NCI-H526 (cell line): ENCODE measurements around the gene POMT1.
A peak's percentile ranks its signal among the peaks of the same experiment; 100 is the strongest.
"Not testable (repeated sequence)": the region's sequence is repeated elsewhere in the genome, so short reads cannot be mapped to it uniquely, and the experiment has no call there.

ENCODE experiments used
- DNase-seq, 2 experiments: peaks; one replicate each; lab custom pipeline; 2025; lab: John Stamatoyannopoulos, UW

POMT1 gene

DNA sequence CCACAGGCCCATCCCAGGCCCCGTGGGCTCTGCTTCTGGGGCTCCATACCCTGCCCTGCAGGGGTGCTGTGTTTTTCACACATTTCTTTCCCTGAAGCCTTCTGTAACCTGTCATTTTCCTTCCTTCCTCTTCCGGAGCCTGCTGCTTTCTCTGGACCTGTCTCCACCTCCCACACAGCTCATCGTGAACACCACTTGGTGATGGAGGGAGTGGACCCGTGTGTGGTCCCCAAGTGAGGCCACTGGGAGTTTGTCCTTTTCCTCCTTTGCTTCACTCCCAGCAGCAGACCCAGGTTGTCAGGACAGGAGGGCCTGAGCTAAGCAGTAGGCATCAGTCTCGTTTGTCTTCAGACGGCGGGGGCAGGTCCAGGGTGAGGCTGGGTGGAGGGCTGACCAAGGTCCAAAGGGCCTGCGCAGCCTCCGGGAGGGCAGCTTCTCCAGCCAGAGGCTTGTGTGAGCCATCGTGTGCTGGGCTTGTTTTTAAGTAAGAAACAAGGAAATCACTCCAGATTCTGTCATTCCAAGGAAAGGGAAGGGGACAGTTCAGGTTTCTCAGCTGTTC is 5.8 kb upstream of the POMT1 start:
- no peak for DNase-seq

GRCh38 chr9:131499254-131499767 is 3.4 kb upstream of the POMT1 start:
- DNase-seq: no peak

DNA sequence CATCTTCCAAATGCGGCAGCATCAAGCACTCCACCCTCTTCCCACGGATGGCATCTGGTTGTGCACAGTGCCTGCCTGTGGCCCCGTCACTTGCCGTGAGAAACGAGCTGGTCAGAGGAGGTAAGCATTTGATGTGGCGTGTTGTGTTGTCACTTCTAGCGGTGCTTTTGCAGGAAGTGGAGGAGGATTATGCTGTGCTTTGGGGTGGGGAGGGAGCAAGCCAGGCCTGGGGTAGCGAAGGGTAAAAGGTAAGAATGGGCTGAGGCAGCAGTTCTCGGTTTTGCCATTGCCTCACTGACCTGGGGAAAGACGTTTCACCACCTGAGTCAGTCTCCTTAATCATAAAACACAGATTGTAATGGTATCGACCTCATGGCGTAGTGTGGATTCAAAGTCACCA is 2.3 kb upstream of the POMT1 start:
- DNase-seq: no peak

DNA sequence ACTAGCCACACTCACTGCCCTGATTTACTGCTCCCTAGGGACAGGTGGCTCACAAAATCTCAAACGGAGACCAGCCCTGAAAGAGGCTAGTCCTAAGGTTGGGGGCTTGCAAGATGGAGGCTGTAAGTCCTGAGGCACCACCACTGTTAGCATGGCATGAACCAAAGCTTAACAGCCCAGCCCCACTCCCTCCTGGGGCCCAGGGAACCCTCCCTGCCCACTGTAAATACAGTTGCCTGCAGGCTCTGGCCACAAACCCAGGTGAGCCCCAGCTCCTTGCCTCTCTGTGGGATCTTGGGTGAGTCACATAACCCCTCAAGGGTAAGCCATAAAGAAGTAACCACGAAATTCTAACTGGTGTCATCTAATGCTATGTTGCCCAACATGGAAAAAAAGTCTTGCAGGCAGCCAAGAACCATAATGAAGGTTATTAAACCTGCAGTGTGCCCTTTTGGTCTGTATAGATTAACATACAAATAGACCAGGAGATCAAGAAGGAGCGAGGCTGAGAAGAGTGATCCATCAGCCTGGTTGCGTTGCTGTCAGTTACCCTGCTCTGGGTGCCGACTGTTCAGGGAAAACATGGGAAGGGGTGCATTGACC is 1.7 kb upstream of the POMT1 start:
- DNase-seq: no peak

DNA sequence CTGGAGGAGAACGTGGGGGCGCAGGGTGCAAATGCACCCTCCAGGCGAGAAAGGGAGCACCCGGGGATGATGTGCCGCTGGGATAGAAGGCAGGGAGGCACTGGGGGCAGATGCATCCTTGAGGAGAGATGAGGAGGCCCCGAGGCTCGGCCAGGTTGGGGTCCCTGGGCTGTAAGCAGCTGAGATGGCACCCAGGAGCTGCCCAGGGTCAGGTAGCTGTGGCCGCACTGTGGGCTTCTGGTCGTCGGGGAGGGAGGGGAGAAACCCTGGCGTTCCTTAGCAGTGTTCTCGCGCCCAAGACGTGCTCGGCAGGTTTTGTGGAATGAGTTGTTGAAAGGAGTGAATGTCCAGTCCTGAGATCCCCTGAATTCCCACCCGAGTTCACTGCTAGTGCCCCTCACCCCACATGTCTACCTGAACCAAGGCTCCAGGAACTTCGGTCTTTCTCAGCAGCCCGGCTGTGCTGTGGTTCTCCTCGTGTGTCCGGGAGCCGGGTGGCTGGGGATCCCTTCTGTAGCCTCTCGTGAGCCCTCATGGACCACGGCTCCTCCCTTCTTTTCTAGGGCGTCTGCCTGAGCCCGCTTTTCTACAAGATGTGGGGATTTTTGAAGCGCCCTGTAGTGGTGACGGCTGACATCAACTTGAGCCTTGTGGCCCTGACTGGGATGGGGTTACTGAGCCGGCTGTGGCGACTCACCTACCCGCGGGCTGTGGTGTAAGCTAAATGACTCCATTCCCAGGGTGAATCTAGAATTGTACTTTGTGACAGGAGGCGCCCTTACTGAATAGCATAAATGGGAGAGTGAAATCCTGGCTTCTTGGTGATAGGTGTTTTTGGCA is 1.1 kb downstream of the POMT1 start:
- peak in 1 of 2 experiments; percentile 29 for DNase-seq

GRCh38 chr9:131505012-131505411 is 2.3 kb downstream of the POMT1 start:
- no peak for DNase-seq

DNA sequence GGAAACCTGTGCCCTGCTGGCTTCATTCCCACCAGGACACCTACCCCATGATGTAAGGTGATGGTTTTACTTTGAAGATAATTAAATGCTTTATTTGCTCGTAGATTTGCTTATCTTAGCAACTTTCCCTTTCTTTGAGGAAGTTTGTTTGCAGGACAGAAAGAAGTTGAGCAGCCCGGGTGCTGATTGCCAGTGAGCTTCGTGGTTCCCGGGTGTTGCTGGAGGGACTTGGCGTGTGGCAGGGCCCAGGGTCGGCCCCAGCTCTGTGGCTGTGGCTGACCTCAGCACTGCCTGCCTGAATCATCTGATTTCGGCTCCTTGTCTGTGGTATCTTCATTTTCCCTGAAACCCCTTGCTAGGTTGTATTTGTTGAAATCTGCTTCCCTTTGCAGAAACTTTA is 8.7 kb downstream of the POMT1 start:
- DNase-seq: no peak

DNA sequence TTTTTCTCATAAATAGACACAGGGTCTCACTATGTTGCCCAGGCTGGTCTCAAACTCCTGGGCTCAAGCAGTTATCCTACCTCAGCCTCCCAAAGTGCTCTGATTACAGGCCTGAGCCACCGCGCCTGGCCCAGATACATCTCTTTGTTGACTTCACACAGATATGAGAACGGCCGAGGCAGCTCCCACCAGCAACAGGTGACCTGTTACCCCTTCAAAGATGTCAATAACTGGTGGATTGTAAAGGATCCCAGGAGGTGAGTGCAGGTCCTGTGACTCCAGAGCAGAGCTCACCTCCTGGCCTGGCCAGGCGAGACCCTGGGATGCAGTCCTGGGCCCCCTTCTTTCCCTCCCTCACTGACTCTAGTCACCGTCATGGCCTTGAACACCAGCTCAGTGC is 9.2 kb downstream of the POMT1 start:
- DNase-seq: no peak

DNA sequence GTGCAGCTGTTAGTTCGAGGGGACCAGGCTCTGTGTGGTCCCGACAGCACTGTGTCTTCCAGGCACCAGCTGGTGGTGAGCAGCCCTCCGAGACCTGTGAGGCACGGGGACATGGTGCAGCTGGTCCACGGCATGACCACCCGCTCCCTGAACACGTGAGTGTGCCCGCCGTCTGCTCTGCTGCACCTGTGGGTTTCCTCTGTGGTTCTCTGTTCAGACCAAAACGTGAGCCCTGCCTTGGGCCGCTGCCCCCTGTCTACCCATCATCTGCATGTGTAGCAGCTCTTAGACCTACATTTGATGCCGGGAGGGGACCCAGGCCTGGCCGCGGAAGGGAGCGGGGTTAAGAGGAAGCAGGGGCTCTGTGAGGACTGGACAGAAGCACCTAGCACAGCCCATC is 10.5 kb downstream of the POMT1 start:
- no peak for DNase-seq

DNA sequence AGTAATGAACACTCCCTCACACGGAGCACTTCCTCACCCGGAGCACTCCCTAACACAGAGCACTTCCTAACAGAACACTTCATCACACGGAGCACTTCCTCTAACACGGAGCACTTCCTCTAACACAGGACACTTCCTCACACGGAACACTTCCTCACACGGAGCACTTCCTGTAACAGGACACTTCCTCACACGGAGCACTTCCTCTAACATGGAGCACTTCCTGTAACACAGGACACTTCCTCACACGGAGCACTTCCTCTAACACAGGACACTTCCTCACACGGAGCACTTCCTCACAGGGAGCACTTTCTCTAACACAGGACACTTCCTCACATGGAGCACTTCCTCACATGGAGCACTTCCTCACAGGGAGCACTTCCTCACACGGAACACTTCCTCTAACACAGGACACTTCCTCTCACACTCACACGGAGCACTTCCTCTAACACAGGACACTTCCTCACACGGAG is 12.9 kb downstream of the POMT1 start:
- not testable (repeated sequence) for DNase-seq

DNA sequence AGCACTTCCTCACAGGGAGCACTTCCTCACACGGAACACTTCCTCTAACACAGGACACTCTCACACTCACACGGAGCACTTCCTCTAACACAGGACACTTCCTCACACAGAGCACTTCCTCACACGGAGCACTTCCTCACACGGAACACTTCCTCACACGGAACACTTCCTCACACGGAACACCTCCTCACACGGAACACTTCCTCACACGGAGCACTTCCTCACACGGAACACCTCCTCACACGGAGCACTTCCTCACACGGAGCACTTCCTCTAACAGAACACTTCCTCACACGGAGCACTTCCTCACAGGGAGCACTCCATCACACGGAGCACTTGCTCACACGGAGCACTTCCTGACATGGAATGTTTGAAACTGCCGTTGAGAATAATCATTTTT is 13.4 kb downstream of the POMT1 start:
- DNase-seq: no peak

GRCh38 chr9:131516930-131517329 is 14.2 kb downstream of the POMT1 start:
- DNase-seq: no peak

GRCh38 chr9:131517761-131518190 is 15.1 kb downstream of the POMT1 start:
- no peak for DNase-seq

- DNase-seq: no peak
Measured at GRCh38 chr9:131518553-131518952, 15.8 kb downstream of the POMT1 start.

GRCh38 chr9:131520503-131520902 is 17.8 kb downstream of the POMT1 start:
- DNase-seq: no peak

DNA sequence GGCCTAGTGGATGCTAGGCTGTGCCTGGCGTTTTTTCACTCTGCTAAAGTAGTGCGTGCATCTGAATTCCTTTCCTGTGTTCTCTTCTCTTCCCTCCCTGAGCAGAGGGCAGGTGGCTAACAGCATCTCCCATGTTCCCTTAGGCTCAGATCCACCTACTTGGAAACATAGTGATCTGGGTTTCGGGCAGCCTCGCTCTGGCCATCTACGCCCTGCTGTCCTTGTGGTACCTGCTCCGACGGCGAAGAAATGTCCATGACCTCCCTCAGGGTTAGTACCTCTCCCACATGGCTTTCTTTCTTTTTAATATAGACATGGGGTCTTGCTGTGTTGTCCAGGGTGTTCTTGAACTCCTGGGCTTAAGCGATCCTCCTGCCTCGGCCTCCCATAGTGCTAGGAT is 18.5 kb downstream of the POMT1 start:
- no peak for DNase-seq

- no peak for DNase-seq
Measured at GRCh38 chr9:131521822-131522221, 19.1 kb downstream of the POMT1 start.

DNA sequence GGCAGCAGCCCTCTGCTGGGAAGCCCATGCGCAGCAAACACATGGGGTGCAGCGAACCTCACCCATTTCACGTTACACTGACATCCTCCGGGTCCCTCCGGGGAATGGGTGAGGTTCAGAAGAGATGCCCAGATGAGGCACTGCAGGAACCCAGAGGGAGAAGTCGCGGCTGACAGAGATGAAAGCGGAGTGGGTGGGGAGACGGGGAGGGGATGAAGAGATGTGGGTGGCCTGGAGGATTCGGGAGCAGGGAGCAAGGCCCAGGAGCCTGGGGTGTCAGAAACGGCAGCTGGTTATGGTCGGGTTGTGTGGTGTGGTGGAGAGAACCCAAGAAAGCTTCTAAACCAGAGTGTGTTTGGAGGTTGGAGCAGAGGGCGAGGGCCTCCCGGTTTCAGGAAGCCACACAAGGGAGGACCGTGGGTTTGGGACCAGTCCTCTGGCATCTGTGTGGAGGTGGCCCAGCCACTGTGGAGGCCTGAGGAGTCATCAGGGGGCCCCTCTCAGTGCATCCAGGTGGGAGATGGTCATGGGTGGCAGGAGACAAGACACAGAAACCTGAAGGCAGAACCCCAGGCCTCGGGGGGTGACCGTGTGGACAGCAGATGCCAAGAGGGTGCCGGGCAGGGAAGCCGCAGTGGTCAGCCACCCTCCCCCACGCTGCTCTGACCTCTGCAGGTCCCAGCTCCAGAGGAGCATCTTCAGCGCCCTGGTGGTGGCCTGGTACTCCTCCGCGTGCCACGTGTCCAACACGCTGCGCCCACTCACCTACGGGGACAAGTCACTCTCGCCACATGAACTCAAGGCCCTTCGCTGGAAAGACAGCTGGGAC is 19.8 kb downstream of the POMT1 start:
- no peak for DNase-seq

- DNase-seq: no peak
Measured at GRCh38 chr9:131523086-131523388, 20.3 kb downstream of the POMT1 start.

GRCh38 chr9:131523451-131524435 is 21.0 kb downstream of the POMT1 start:
- no peak for DNase-seq
